NCI-H2081 (cell line): Measurements from ENCODE around the gene HOXB3.

ENCODE experiments used
- DNase-seq, 2 experiments: peaks; one replicate each; lab custom pipeline; 2025; lab: John Stamatoyannopoulos, UW

HOXB3 gene

DNA sequence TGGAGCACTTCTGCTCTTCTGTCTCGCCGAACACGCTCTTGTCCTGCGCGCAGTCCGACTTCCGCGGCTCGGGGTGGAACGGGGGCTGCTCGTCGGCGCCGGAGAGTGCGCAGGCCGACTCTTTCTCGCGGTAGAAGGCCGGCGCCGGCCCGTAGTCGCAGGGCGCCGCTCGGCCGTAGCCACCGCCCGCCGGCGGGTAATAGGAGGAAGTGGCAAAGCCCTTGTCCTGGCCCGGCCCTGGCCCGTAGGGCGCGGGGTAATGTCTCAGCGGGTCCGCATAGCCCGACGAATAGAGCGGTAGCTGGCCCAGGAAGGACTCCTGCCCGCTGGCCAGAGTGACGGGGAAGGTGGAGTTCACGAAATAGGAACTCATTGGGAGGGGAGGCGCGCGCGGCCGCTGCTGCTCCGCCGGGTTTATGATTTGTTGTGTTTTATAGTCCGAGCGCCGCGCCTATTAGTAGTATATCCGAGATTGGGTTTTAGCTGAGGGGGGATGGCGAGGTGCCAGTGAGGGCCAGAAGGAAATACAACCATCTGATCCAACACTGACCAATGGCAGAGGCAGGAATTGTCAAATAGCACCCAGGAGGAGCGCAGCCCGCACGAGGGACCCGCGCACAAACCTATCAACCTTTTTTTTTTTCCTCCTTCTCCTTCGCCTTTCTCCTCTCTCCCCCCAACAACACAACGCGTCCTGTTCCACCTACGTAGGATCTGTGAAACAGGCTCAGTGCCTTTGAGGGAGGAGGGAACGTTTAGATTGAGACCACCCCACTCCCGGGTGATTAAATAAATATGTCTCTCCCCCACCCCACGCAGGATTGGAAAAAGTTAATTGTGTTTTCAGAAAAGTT is 8.0 kb upstream of the HOXB3 start:
- DNase-seq: peak in 1 of 2 experiments; percentile 73

DNA sequence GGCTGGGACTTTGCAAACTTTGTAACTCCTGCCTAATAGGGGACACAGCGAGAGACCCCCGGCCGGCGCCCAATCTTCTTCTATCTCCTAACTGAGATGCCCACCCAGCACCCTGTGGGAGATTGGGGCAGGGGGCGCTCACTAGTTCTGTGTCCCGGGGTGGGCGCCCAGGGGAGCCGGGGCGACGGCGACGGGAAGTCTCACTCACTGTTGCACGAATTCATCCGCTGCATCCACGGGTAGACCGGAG is 7.4 kb upstream of the HOXB3 start:
- DNase-seq: no peak

DNA sequence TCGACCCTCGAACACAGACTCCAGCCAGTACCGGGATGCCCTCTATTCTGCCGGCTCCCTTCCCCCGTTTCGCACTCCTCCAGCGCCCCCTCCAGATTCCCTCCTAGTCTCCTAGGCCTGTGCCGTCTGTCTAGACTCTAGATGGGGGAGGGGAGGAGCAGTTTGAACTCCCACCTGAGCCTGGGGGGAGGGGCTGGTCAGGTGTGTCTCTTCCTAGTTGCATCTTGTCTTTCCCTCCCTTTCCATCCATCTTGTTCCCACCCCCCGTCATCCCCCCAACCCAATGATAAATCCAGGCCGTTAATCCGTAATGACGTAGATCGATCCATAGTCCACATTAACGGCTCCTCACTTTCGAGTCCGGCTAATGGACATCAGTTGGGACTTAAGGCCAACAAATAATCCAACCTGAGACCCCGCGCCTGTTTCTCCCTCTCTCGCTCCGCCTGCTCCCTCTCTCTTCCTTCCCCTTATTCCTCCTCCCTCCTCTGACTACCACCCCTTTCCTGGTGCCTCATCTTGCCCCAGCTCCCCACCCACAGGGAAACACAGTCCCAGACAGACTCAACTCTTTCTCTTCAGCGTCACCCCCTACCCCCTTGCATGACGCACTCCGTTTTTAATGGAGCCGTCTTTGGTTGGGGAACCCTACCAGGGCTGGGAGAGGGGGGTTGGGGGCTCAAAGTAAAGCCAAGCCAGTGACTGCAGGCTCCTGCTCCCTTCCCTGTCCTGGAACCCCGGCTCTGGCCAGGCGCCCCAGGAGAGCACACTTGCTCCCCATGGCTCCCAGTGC is 6.9 kb upstream of the HOXB3 start:
- peak in 1 of 2 experiments; percentile 50 for DNase-seq

DNA sequence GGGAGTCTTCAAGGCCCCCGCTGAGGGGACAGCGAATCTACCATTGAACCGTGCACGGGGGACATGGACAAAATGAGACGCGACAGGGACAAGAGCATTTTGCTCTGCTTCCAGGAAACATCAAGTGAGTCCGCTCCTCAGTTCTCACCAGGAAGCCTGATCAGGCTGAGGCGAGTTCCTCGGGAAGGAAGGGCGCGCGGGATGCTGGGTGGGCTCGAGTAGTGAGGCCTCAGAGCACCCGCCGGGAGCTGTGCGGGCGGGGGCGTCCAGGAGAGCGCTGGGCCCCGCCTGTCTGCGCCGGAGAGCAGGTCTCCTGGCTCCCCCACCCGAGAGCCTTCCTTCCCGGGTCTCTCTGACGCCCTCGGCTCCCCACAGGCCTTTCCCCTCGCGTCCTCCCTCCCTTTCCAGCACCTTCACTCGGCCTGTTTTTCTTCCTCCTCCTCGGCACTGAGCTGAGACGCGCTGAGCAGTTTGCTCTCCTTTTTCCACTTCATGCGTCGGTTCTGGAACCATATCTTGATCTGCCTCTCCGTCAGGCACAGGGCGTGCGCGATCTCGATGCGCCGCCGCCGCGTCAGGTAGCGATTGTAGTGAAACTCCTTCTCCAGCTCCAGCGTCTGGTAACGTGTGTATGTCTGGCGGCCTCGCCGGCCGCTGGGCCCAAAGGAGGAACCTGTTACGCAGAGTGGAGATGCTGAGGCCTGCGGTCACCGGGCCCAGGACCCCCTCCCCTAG is 6.1 kb upstream of the HOXB3 start:
- peak in 1 of 2 experiments; percentile 26 for DNase-seq

DNA sequence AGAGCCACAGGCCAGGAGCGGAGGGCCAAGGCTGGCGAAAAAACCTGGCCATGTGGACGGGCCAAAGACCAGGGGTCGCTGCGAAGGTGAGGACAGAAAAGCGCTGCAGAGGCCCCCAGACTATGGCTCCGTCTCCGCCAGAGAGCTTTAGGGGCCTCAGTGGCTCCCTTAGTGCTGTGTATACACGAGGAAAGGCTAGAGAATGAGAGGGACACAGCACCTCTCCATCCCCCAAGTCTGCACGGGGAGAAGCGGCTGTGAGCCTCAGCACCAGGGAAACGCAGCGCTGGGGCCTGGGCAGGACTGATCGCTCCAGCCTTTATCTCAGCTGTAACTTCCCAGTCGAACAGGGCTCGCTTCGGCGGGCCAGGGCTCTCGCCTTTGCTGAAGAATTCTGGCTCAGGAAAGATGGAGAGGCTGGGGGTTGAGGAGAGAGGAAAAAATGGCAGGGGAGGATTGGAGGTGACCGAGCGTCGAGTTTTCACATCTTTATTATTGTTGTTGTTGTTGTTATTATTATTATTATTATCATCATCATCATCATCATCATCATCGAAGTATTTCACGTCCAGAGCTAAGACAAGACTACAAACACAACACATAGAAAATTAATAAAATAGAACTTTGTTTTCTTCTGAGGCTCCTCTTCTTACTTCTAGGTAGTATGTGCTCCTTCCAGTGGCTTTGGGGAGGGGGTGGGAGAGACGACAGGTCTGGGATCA is 5.4 kb upstream of the HOXB3 start:
- DNase-seq: no peak

DNA sequence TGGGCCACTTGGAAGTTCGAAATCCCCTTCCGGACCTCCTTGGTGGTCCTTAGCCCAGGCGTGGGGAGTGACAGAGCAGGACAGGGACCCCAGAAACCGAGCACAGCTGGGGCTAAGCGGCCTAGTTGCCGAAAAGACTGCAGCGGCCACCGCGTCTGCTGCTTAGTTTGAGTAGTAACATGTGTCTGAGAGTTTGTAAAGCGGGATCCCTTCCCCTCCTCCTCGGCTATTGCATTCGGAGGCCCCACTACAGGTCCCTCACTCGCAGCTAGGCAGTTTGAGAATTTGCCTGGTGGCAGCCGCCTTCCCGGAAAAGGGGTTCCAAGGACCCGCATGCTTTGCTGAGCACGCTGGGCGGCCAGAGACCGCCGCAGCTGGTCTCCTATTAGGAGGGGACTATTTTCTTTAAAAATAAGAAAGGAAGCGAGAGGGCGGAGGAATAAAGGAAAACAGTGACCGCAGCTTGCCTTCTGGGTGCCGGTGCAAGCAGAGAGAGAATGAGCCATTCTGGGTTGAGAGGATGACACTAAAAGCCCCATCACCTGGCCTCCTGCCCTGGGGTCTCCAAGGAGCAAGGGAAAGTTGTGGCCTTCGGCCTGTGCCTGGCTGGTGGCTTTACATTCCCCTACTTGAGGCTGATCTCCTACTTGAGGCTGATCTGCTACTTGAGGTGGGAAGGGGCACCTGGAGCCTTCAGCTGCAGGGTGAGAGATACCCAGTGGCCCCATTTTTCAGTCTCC is 4.7 kb upstream of the HOXB3 start:
- DNase-seq: no peak

DNA sequence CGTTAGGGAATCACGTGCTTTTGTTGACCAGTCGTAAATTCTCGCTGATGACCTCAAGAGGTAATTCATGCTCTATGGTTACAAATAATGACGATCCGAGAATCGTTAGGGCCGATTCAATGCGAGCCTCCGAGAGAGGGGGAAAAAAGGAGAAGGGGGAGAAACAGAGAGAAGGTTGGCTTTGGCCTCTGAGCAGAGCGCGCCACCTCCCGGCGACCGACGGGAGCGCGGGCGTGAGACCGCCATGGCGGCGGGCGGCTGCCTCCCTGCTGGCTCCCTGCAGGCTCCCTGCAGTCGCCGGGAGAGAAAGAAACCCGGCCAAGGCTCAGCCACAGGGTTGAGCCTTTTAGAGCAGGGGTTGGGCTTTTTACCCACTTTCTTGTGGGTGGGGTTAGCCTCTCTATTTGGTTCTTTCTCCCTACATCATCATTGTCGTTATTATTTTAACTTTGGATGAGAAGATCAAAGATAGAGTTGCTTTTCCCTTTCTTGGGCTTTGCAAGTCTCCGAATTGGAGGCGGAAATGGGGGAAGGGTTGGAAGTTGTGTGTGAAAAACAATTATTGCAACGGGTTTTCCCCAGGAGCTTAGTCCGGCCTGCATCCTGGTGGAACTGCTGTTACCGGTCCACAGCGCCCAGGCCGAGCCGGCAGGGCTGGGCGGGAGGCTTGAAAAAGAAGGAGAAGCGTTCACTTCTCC is 3.9 kb upstream of the HOXB3 start:
- DNase-seq: peak; percentile 95 to 98

DNA sequence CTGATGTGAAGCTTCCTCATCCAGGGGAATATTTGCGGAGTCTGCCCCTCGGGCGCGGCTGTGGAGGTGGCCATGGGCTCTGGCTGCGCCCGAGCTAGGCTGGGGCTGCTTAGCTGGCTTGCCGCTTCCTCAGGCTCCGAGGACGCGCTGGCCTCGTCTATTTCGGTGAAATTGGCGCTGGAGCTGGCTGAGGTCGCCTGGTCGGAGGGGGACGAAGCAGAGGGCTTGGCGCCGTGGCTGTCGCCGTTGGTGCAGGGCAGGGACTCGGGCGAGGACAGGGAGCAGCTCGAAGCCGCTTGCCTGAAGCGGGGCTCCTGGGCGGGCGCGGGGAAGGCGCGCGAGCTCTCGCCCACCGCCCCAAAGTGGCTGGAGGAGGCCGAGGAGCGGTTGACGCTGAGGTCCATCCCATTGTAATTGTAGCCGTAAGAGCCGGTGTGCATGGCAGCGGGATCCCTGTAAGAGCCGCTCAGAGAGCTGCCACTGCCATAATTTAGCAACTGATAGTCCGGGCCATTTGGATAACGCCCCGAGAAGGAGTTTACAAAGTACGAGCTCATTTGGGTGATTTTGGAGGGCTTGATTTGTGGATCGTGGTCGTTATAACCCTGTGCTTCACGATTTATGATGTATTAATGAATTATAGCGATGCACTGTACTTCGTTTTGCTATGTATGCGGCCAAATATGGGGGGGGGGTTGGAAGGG is 3.2 kb upstream of the HOXB3 start, which contains the start of gene HOXB5:
Gene HOXB5 (minus strand): TSS at position 654 of the 704 bp plus-strand sequence. CDS start 97 bp downstream, at position 557.
- peak in 1 of 2 experiments; percentile 55 for DNase-seq

DNA sequence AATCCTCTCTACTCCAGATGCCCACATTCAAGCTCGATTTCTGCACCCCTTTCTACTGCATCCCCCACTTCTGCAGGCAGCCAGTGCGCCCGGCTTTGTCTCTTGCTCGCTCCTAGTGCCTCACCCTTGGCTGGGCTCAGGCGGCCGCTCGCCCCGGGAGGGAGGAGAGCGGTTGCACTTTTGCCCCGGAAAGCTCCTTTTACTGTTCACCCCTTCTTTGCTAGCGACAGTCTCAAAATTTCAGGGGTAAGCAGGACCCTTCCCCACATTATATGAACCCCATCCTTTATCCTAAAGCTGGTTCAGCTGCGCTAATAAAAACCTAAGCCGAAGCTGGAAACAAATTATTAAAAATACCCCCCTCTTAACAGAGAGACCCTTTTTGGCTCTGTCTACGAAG is 2.5 kb upstream of the HOXB3 start:
- DNase-seq: no peak

DNA sequence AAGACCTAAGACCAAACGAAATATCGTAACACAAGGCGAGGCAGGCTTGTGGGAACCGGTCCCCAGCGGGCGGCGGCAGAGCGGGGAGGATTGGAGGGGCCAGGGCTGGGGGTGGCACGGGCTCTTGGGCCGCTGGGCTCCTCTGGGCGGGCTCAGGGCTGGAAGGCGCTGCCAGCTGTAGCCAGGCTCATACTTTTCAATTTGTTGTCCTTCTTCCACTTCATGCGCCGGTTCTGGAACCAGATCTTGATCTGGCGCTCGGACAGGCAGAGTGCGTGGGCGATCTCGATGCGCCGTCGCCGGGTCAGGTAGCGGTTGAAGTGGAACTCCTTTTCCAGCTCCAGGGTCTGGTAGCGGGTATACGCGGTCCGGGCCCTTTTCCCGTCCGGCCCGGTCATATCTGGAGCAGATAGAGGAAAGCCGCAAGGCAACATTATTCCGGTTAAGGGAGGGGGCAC is 2.0 kb upstream of the HOXB3 start:
- DNase-seq: no peak

DNA sequence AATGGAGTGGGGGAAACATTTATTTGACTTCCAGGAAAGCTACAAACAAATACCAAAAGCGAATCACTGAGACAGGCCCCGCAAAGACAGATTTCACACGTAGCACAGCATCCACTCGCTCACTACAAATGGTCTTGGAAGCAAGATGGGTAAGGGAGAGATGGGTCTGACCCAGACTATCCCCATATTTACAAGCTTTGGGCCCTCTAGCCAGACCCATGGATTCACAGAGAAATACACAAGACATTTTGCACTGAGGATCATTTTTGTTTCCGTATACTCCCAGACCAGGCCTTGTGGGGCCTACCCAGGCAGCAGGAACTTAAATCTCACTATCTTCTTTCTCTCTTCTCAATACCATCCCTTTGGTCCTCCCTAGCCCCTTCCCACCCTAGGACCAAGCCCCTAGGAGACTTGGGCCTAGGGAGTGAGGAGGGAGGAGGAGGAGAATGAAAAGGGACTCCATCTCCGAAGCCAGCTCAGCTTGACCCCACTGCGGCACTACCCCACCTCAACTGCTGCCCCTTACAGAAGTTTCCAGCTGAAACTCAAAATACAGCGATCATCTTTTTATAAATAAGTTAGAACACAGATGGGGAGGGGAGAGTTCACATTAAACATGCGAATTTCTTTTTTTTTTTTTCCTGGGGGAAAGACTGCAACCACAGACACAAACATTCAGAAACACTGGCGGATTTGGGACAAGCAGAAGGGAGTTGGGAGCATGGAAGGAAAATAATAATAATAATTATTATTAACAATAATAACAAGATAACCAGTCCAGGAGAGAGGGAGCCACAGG is 1.4 kb upstream of the HOXB3 start:
- DNase-seq: no peak

DNA sequence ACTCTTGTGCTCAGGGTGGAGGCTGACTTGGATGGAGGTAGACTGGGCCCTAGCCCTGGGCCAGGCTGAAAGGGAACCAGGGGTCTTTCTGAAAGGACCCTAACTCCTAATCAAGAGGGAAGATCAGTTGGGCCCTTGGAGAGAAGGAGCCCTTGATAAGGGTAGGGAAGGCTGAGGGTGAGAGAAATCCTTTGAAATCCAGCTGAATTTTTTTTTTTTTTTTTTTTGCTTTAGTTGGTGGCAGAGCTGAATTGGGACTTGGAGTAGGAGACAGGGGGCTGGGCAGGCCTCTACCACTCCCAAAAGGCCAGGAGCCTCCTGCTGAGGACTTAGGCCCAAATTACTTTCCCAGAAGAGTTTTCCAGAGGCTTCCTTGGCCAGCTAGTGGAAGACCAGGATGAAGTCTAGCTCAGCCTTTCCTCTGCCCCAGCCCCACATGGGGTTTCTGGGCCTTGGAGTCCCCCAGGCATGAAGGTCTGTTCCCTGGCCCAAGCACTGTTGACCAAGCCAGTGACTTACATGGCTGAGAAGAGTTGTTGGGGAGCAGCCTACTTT is 643 bp upstream of the HOXB3 start:
- no peak for DNase-seq

DNA sequence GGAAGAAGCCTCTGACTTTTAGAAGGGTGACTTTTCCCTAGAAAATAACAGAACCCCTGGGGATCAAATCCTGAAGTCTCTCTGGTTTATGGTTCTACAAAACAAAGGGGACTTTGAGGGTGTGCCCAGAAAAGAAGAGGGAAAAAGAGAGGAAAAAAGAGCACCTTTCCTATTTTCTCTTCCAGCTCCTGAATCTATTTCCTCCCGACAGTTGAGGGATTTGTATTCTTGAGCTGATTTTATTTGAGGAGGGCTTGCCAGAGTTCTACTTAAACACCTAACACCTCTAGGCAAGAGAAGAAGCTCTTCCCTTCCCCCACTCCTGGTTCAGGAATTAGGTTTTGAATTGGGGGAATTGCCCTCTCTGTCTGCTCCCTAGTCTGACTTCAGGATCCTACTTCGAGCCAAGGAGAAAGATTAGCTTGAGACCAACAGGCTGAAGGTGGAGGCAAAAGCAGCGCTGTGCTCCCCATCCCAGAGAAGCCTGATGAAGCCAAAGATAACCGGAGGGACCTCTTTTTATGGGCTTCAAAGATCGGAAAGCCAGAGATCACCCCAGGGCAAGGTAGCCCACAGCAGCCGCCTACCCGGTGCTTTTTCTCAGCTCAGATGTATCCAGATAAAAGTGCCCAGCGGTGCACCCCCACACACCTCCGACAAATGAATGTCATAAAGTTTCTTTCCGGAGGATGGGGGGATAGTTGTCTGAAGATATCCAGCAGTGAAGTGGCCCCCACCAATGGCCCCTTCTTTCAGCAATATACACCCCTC is 796 bp downstream of the HOXB3 start:
- DNase-seq: no peak

DNA sequence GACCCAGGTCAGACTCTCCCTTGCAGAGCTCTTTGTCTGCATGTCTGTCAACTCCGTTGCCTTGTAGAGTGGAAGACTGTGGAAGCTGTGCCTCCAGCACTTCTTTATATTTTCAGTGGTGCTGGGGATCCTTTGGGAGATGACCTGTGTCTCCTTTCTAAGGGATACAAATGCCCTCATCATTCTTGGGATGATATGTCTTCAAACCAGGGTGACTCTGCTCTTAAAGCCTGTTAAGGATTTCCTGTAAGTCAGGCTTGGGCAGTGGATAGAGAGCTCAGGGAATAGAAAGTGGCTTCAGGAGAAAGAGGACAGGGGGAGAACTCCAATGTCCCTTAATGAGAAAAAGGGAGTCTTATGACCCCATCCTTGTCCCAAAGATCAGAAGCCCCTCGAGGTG is 1.5 kb downstream of the HOXB3 start:
- DNase-seq: no peak

DNA sequence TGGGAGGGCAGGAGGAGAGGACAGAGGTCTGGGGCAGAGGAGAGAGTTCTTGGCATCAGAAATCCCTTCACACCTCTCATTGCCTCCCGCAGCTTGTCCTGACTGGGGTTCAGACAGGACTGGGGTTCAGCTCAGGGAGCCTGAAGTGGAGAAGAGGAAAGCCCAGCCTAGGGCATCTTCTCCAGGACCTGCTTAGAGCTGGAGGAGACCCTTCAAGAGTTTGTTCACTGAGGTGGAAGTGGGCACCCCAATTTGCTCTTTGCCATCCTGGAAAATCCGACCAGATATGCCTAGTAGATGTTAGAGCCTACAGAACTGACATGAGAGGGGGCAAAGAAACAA is 2.0 kb downstream of the HOXB3 start:
- no peak for DNase-seq

DNA sequence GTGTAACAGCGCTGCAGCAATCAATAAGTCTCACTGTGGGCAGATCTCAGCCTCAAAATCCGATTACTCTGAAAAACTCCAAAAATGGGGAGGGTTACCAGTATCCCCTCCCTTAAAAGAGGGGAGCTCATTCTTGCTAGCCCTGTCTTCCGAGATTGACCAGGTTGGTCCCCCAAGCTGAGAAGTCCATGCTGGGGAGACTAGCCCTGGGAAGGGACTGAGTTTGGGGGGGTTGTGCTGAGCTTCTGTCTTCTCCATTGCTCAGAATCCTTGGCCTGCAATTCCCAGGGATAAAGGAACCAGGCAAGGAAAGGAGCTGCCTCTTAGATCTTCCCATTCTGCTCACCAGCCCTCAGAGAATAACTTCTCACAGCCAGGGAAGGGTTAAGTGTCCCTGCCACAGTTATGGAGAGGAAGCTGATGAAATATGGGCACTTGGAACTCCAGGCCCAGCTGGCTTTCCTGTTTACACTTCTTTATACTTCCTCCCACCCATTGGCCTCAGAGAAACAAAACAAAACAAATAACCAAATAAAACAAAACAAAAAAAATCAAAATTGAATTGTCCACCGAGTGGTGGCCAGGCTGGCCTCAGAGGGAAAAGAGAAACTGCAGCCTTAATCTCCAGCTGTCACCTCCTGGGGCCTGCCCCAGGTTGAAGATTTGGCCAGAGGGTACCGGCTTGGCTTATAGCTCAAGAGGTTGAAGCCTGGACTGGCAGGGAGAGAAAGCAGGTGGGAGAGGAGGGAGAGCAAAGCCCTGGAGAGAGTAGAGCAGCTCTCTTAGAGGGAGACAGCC is 2.6 kb downstream of the HOXB3 start:
- peak; percentile 76 to 92 for DNase-seq
